GM23338 (cell line): Measurements from ENCODE around the gene NCKAP1. TPM values are rescaled to one million over a fixed set of nuclear protein-coding genes. Genes with fewer than 3 reads are reported as not detected.

Source experiments
- ATAC-seq: fragments of 200-7000 bp; cut with Tn5 transposase; 3 replicates; pipeline ENCODE4 v1.9.1; 2020
- DNase-seq: peaks from one replicate; pipeline ENCODE4 v3.0.0-alpha.2; 2015; ENCODE audit warnings: low spot score
- H2AFZ ChIP-seq: fragments of 200-600 bp; sonication (generic); 2 replicates; pipeline ENCODE4 v1.8.0; 2016; ENCODE audit warnings: antibody characterized with exemption, mild to moderate bottlenecking, moderate library complexity
- H3F3A ChIP-seq: fragments of 200-600 bp; sonication (generic); replicated peaks from 2 replicates; pipeline ENCODE4 v1.8.0; 2017; ENCODE audit warnings: antibody characterized with exemption, mixed run types, low read depth
- H3K27ac ChIP-seq: fragments of 200-600 bp; sonication (generic); 2 replicates; pipeline ENCODE4 v1.6.1; 2016; ENCODE audit warnings: low read depth
- H3K27me3 ChIP-seq: fragments of 200-600 bp; sonication (generic); 2 replicates; pipeline ENCODE4 v1.8.0; 2016; ENCODE audit warnings: mild to moderate bottlenecking, mixed run types, moderate library complexity; ENCODE audit not compliant: insufficient read depth
- H3K36me3 ChIP-seq: fragments of 200-600 bp; sonication (generic); 2 replicates; pipeline ENCODE4 v1.8.0; 2016; ENCODE audit warnings: mild to moderate bottlenecking; ENCODE audit not compliant: insufficient read depth
- H3K4me1 ChIP-seq: fragments of 200-600 bp; sonication (generic); 2 replicates; pipeline ENCODE4 v1.8.0; 2016; ENCODE audit warnings: mild to moderate bottlenecking, moderate library complexity; ENCODE audit not compliant: insufficient read depth
- H3K4me2 ChIP-seq: fragments of 200-600 bp; sonication (generic); 2 replicates; pipeline ENCODE4 v1.7.1; 2017; ENCODE audit warnings: mixed run types
- H3K4me3 ChIP-seq: fragments of 200-600 bp; sonication (generic); 2 replicates; pipeline ENCODE4 v1.6.1; 2016; ENCODE audit warnings: mixed run types
- H3K79me2 ChIP-seq: fragments of 200-600 bp; sonication (generic); replicated peaks from 2 replicates; pipeline ENCODE4 v1.8.0; 2017; ENCODE audit warnings: mild to moderate bottlenecking; ENCODE audit not compliant: insufficient read depth
- H3K9me2 ChIP-seq: fragments of 200-600 bp; sonication (generic); 2 replicates; pipeline ENCODE4 v1.8.0; 2017; ENCODE audit not compliant: insufficient read depth
- H4K20me1 ChIP-seq: fragments of 200-600 bp; sonication (generic); replicated peaks from 2 replicates; pipeline ENCODE4 v1.8.0; 2017; ENCODE audit warnings: mild to moderate bottlenecking; ENCODE audit not compliant: insufficient read depth
- H3K27ac Mint-ChIP-seq: 2 replicates; pipeline ENCODE4 v1.8.0; 2020; ENCODE audit warnings: inconsistent platforms, mild to moderate bottlenecking, moderate library complexity, mixed read lengths
- H3K27me3 Mint-ChIP-seq: 3 replicates; pipeline ENCODE4 v1.8.0; 2022; ENCODE audit warnings: low read depth, mild to moderate bottlenecking, moderate library complexity, mixed read lengths, inconsistent platforms; ENCODE audit not compliant: insufficient read depth, poor library complexity
- H3K36me3 Mint-ChIP-seq: 3 replicates; pipeline ENCODE4 v1.8.0; 2021; ENCODE audit warnings: low read depth, mild to moderate bottlenecking, inconsistent platforms, moderate library complexity, mixed read lengths
- H3K4me1 Mint-ChIP-seq: 3 replicates; pipeline ENCODE4 v1.8.0; 2020; ENCODE audit warnings: mild to moderate bottlenecking, inconsistent platforms, mixed read lengths
- H3K4me3 Mint-ChIP-seq: 3 replicates; pipeline ENCODE4 v1.8.0; 2021; ENCODE audit warnings: moderate library complexity, mild to moderate bottlenecking, inconsistent platforms, mixed read lengths
- H3K9me3 Mint-ChIP-seq: 3 replicates; pipeline ENCODE4 v1.8.0; 2020; ENCODE audit warnings: moderate library complexity, mild to moderate bottlenecking, inconsistent platforms, mixed read lengths
- CREB1 ChIP-seq: fragments of 250-450 bp; sonication (Bioruptor Pico); IDR thresholded peaks from 2 replicates; pipeline ENCODE4 v1.5.0; 2020; ENCODE audit warnings: low read depth, mild to moderate bottlenecking, moderate library complexity
- EZH2 ChIP-seq: fragments of 200-600 bp; sonication (generic); IDR thresholded peaks from one replicate; pipeline ENCODE4 v1.8.0; 2017; ENCODE audit warnings: antibody characterized with exemption, mild to moderate bottlenecking, low read depth; ENCODE audit not compliant: unreplicated experiment
- EZH2phosphoT487 ChIP-seq: fragments of 200-600 bp; sonication (generic); IDR thresholded peaks from one replicate; pipeline ENCODE4 v1.8.1; 2018; ENCODE audit warnings: antibody characterized with exemption; ENCODE audit not compliant: unreplicated experiment
- JUNB ChIP-seq: IDR thresholded peaks from one replicate; pipeline ENCODE4 v1.6.1; 2016; ENCODE audit warnings: antibody characterized with exemption; ENCODE audit not compliant: unreplicated experiment
- POLR2AphosphoS5 ChIP-seq: IDR thresholded peaks from 2 replicates; pipeline ENCODE4 v1.6.1; 2016; ENCODE audit warnings: antibody characterized with exemption, low read depth
- STAT1 ChIP-seq: IDR thresholded peaks from one replicate; pipeline ENCODE4 v1.6.1; 2016; ENCODE audit warnings: antibody characterized with exemption; ENCODE audit not compliant: unreplicated experiment
- ZNF114 ChIP-seq: fragments of 250-450 bp; sonication (Bioruptor Pico); IDR thresholded peaks from 2 replicates; pipeline ENCODE4 v1.5.0; 2020; ENCODE audit warnings: mild to moderate bottlenecking, moderate library complexity
- ZNF331 ChIP-seq: fragments of 250-450 bp; sonication (Bioruptor Pico); IDR thresholded peaks from 2 replicates; pipeline ENCODE4 v1.5.0; 2020; ENCODE audit warnings: low read depth, mild to moderate bottlenecking, moderate library complexity
- ZNF462 ChIP-seq: fragments of 250-450 bp; sonication (Bioruptor Pico); IDR thresholded peaks from 2 replicates; pipeline ENCODE4 v1.5.0; 2020; ENCODE audit warnings: mild to moderate bottlenecking, moderate library complexity
- polyA plus RNA-seq: library from polyadenylated mRNA; unstranded; fragments of >200 nt; fragmentation: Nextera tagmentation; extraction: Ambion mirVana; gene quantifications from 2 replicates; pipeline ENCODE4 v1.2.1, GENCODE V29; 2016
- total RNA-seq: library from RNA; depleted of rRNA; stranded (reverse); fragments of >200 nt; shearing (Covaris generic); gene quantifications from 2 replicates; pipeline ENCODE4 v1.2.3, GENCODE V29; 2014
- TF ChIP-seq, protein P1 (sequence below), 2 experiments: fragments of 200-600 bp in 1 of 2; sonication (generic) in 1 of 2; conservative IDR thresholded peaks; 2 replicates each; pipeline versions ENCODE4 v1.5.1 to v1.6.1; 2016 to 2017; ENCODE audit warnings: antibody characterized with exemption in 2 of 2, low read depth in 2 of 2, mild to moderate bottlenecking in 2 of 2, moderate library complexity in 1 of 2

The NCKAP1 gene
- total and polyA plus RNA-seq, 2 experiments from 2014 or later = 53.8 to 157 TPM

DNA sequence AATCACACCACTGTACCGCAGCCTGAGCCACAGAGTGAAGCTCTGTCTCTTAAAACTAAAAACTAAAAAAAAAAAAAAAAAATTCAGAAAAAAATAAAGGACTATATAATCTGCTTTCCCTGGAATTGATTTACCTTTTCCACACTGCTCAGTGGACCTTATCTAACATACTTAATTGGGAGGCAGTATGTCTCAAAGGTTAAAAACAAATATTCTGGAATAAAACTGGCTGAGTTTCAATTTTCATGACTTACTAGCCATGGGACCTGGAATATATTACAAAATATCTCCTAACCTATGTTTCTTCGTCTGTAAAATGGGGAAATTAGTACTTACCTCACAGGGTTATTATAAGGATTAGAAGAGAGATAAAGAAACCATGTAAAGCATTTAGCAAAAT lies 11.8 kb downstream of the NCKAP1 start:
- DNase-seq (no peak), ATAC-seq (no peak)
- H3K36me3 Mint-ChIP-seq = peaks cover 19% of the 10 kb centered on the region
- H3K27ac ChIP-seq = no peak overlapping the region
- H3K27ac Mint-ChIP-seq = no peak overlapping the region
- H4K20me1 ChIP-seq = peaks cover 71% of the 10 kb centered on the region
- no peak overlapping the region for H3K4me3 Mint-ChIP-seq
- no peaks in the 10 kb centered on the region for H3F3A ChIP-seq
- no peak overlapping the region for H3K4me2 ChIP-seq
- H3K27me3 ChIP-seq = no peaks in the 10 kb centered on the region
- peaks cover 28% of the 10 kb centered on the region; the same call in 1 of the 2 replicates for H3K4me1 ChIP-seq
- H3K9me2 ChIP-seq = no peaks in the 10 kb centered on the region
- H3K4me1 Mint-ChIP-seq = peaks cover 23% of the 10 kb centered on the region; the same call in 2 of the 3 replicates
- no peaks in the 10 kb centered on the region for H3K9me3 Mint-ChIP-seq
- no peaks in the 10 kb centered on the region; the same call in 1 of the 2 replicates for H3K36me3 ChIP-seq
- TF ChIP-seq ZNF114 (no peak), STAT1 (no peak), POLR2AphosphoS5 (no peak), EZH2 (no peak), JUNB (no peak), ZNF331 (CRISPR knock-in tag) (no peak), CREB1 (CRISPR knock-in tag) (no peak)
- TF ChIP-seq, protein P1, sequence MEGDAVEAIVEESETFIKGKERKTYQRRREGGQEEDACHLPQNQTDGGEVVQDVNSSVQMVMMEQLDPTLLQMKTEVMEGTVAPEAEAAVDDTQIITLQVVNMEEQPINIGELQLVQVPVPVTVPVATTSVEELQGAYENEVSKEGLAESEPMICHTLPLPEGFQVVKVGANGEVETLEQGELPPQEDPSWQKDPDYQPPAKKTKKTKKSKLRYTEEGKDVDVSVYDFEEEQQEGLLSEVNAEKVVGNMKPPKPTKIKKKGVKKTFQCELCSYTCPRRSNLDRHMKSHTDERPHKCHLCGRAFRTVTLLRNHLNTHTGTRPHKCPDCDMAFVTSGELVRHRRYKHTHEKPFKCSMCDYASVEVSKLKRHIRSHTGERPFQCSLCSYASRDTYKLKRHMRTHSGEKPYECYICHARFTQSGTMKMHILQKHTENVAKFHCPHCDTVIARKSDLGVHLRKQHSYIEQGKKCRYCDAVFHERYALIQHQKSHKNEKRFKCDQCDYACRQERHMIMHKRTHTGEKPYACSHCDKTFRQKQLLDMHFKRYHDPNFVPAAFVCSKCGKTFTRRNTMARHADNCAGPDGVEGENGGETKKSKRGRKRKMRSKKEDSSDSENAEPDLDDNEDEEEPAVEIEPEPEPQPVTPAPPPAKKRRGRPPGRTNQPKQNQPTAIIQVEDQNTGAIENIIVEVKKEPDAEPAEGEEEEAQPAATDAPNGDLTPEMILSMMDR (conservative IDR thresholded peaks at IDR 0.05; ENCODE audit: low read depth in 2 of 2) = no peak
- peaks cover 100% of the 10 kb centered on the region for H3K79me2 ChIP-seq
- no peaks in the 10 kb centered on the region for H3K27me3 Mint-ChIP-seq
- no peak overlapping the region for H3K4me3 ChIP-seq
- no peak overlapping the region for H2AFZ ChIP-seq

DNA sequence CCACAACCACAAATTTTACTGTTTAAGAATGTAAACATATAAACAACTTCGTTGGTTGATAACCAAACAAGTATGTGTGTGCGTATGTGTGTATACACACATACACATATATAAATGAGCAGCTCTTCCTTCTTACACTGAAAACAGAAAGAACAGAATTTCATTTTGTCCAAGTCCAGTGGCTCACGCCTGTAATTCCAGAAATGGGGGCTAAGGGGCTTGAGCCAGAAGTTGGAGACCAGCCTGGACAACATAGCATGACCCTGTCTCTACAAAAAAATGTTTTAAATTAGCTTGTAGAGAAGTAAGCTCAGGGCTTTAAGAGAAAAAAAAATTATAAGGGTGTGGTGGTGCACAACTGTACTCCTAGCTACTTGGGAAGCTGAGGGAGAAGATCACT lies 12.3 kb downstream of the NCKAP1 start:
- Mint-ChIP-seq H3K9me3 (no peaks in the 10 kb centered on the region), H3K4me1 (peaks cover 23% of the 10 kb centered on the region; the same call in 2 of the 3 replicates), H3K27ac (no peak overlapping the region), H3K36me3 (peaks cover 22% of the 10 kb centered on the region), H3K4me3 (no peak overlapping the region), H3K27me3 (no peaks in the 10 kb centered on the region)
- Histone ChIP-seq H3K27ac (no peak overlapping the region), H2AFZ (no peak overlapping the region), H3K4me3 (no peak overlapping the region), H3K27me3 (no peaks in the 10 kb centered on the region), H3K79me2 (peaks cover 100% of the 10 kb centered on the region), H3K36me3 (no peaks in the 10 kb centered on the region; the same call in 1 of the 2 replicates), H3K4me2 (no peak overlapping the region), H3K9me2 (no peaks in the 10 kb centered on the region), H3K4me1 (peaks cover 26% of the 10 kb centered on the region; the same call in 1 of the 2 replicates), H4K20me1 (peaks cover 71% of the 10 kb centered on the region), H3F3A (no peaks in the 10 kb centered on the region)
- ATAC-seq = no peak
- TF ChIP-seq JUNB (no peak), STAT1 (no peak), POLR2AphosphoS5 (no peak), ZNF331 (CRISPR knock-in tag) (no peak), EZH2phosphoT487 (no peak), ZNF462 (CRISPR knock-in tag) (no peak)
- no peak for DNase-seq
